Neural cell (in vitro differentiated cells): Measurements from ENCODE around the gene PGAP3. TPM values are rescaled to one million over a fixed set of nuclear protein-coding genes. Genes with fewer than 3 reads are reported as not detected.
A peak's percentile ranks its signal among the peaks of the same experiment; 100 is the strongest.

Experiments used
- H2AFZ ChIP-seq: fragments of 200-600, 300-800 bp; sonication (generic), shearing (Covaris generic); 2 replicates; pipeline ENCODE4 v1.6.0; 2014; ENCODE audit warnings: low read depth, mild to moderate bottlenecking, antibody characterized with exemption, low read length, moderate library complexity
- H3F3A ChIP-seq: fragments of 200-600 bp; shearing (Covaris generic); 2 replicates; pipeline ENCODE4 v1.6.1; 2016; ENCODE audit warnings: mild to moderate bottlenecking, moderate library complexity, mixed read lengths, antibody characterized with exemption, low read length; ENCODE audit not compliant: insufficient read depth, poor library complexity, severe bottlenecking
- H3K27ac ChIP-seq: fragments of 200-600, 300-800 bp; sonication (generic), shearing (Covaris generic); 2 replicates; pipeline ENCODE4 v1.5.1; 2014; ENCODE audit warnings: mild to moderate bottlenecking, low read length, moderate library complexity
- H3K27me3 ChIP-seq: fragments of 300-800, 200-600 bp; sonication (generic), shearing (Covaris generic); 2 replicates; pipeline ENCODE4 v1.6.0; 2014; ENCODE audit warnings: mild to moderate bottlenecking, low read depth, low read length, moderate library complexity; ENCODE audit not compliant: insufficient read depth
- H3K36me3 ChIP-seq: fragments of 300-800, 200-600 bp; sonication (generic), shearing (Covaris generic); 2 replicates; pipeline ENCODE4 v1.5.1; 2014; ENCODE audit warnings: mild to moderate bottlenecking, antibody characterized with exemption, low read length, moderate library complexity; ENCODE audit not compliant: insufficient read depth
- H3K4me2 ChIP-seq: fragments of 300-800, 200-600 bp; sonication (generic), shearing (Covaris generic); 2 replicates; pipeline ENCODE4 v1.6.0; 2014; ENCODE audit warnings: mild to moderate bottlenecking, low read length
- H3K4me3 ChIP-seq: fragments of 300-800, 200-600 bp; sonication (generic), shearing (Covaris generic); 2 replicates; pipeline ENCODE4 v1.5.1; 2014; ENCODE audit warnings: mild to moderate bottlenecking, low read length, moderate library complexity
- H3K79me2 ChIP-seq: fragments of 200-600 bp; shearing (Covaris generic); replicated peaks from 2 replicates; pipeline ENCODE4 v1.6.0; 2014; ENCODE audit warnings: mild to moderate bottlenecking, low read length, moderate library complexity; ENCODE audit not compliant: insufficient read depth
- H3K9ac ChIP-seq: fragments of 300-800, 200-600 bp; sonication (generic), shearing (Covaris generic); 2 replicates; pipeline ENCODE4 v1.6.1; 2016; ENCODE audit warnings: mild to moderate bottlenecking, low read length, mixed read lengths
- H3K9me2 ChIP-seq: fragments of 200-600 bp; shearing (Covaris generic); 2 replicates; pipeline ENCODE4 v1.6.1; 2016; ENCODE audit warnings: mild to moderate bottlenecking, low read length, mixed read lengths; ENCODE audit not compliant: insufficient read depth
- H3K9me3 ChIP-seq: fragments of 200-600, 300-800 bp; sonication (generic), shearing (Covaris generic); 2 replicates; pipeline ENCODE4 v1.6.1; 2016; ENCODE audit warnings: mild to moderate bottlenecking, mixed run types, low read length, moderate library complexity, mixed read lengths
- H4K20me1 ChIP-seq: fragments of 200-600 bp; shearing (Covaris generic); 2 replicates; pipeline ENCODE4 v1.6.1; 2016; ENCODE audit warnings: mild to moderate bottlenecking, mixed run types; ENCODE audit not compliant: insufficient read depth
- CTCF ChIP-seq: fragments of 450-650 bp; IDR thresholded peaks from 2 replicates; pipeline ENCODE4 v1.5.1; 2014; ENCODE audit warnings: antibody characterized with exemption, mild to moderate bottlenecking, moderate library complexity; ENCODE audit not compliant: poor library complexity, severe bottlenecking
- EP300 ChIP-seq: fragments of 450-650 bp; conservative IDR thresholded peaks from 2 replicates; pipeline ENCODE4 v1.6.1; 2014; ENCODE audit warnings: antibody characterized with exemption, mild to moderate bottlenecking, moderate library complexity; ENCODE audit not compliant: poor library complexity, severe bottlenecking
- EZH2 ChIP-seq: fragments of 200-600, 300-800 bp; shearing (Covaris generic), sonication (generic); IDR thresholded peaks from 2 replicates; pipeline ENCODE4 v1.6.1; 2014; ENCODE audit warnings: antibody characterized with exemption, low read length, borderline replicate concordance, mild to moderate bottlenecking; ENCODE audit not compliant: insufficient read depth, poor library complexity, severe bottlenecking
- POLR2AphosphoS5 ChIP-seq: IDR thresholded peaks from 2 replicates; pipeline ENCODE4 v1.6.1; 2012
- RAD21 ChIP-seq: fragments of 450-650 bp; conservative IDR thresholded peaks from 2 replicates; pipeline ENCODE4 v1.6.1; 2014; ENCODE audit warnings: antibody characterized with exemption, mild to moderate bottlenecking, moderate library complexity
- REST ChIP-seq: IDR thresholded peaks from 2 replicates; pipeline ENCODE4 v1.6.1; 2012; ENCODE audit warnings: borderline replicate concordance
- SMC3 ChIP-seq: fragments of 450-650 bp; conservative IDR thresholded peaks from 2 replicates; pipeline ENCODE4 v1.6.1; 2014; ENCODE audit warnings: antibody characterized with exemption, mild to moderate bottlenecking, moderate library complexity; ENCODE audit not compliant: poor library complexity
- TAF1 ChIP-seq: IDR thresholded peaks from 2 replicates; pipeline ENCODE4 v1.6.1; 2012; ENCODE audit warnings: low read depth
- polyA plus RNA-seq: library from polyadenylated mRNA; depleted of rRNA; stranded (reverse); fragments of >200 nt; gene quantifications from 2 replicates; pipeline ENCODE4 v1.2.3, GENCODE V29; 2014

Gene PGAP3
- polyA plus RNA-seq, 1 donor from 2014 or later = 27.2 TPM

GRCh38 chr17:39694593-39694992 is 6.7 kb upstream of the PGAP3 start:
- no peak overlapping the region for H3K9ac ChIP-seq
- H3K4me2 ChIP-seq = no peak overlapping the region

GRCh38 chr17:39688945-39689344 is 1.1 kb upstream of the PGAP3 start:
- H2AFZ ChIP-seq = peak overlapping the region; percentile 99
- no peaks in the 10 kb centered on the region for H3K27me3 ChIP-seq
- peak overlapping the region; percentile 90 for H3K4me2 ChIP-seq
- no peaks in the 10 kb centered on the region for H4K20me1 ChIP-seq
- no peaks in the 10 kb centered on the region for H3K79me2 ChIP-seq
- H3K9ac ChIP-seq = peak overlapping the region; percentile 87
- peak overlapping the region; percentile 80 for H3K4me3 ChIP-seq
- no peaks in the 10 kb centered on the region for H3K9me3 ChIP-seq
- H3F3A ChIP-seq = no peaks in the 10 kb centered on the region
- no peaks in the 10 kb centered on the region for H3K9me2 ChIP-seq
- H3K36me3 ChIP-seq = no peaks in the 10 kb centered on the region
- peak overlapping the region; percentile 96 for H3K27ac ChIP-seq
- no peak for TF ChIP-seq EP300
- no peak for TF ChIP-seq RAD21
- TF ChIP-seq SMC3 = no peak
- no peak for TF ChIP-seq POLR2AphosphoS5
- TF ChIP-seq CTCF = no peak
- TF ChIP-seq EZH2 = no peak
- TF ChIP-seq REST = no peak

More at GRCh38 chr17:39694593-39694992, 6.7 kb upstream of the PGAP3 start:
- H3K27ac ChIP-seq = no peak overlapping the region
- no peak overlapping the region for H2AFZ ChIP-seq
- no peak for TF ChIP-seq REST
- no peak for TF ChIP-seq CTCF
- no peak for TF ChIP-seq RAD21
- TF ChIP-seq TAF1 = no peak
- TF ChIP-seq EP300 = no peak
- no peak for TF ChIP-seq POLR2AphosphoS5
- TF ChIP-seq EZH2 = no peak
- H3K9me3 ChIP-seq = no peaks in the 10 kb centered on the region
- no peaks in the 10 kb centered on the region for H3F3A ChIP-seq
- no peaks in the 10 kb centered on the region for H3K36me3 ChIP-seq
- no peaks in the 10 kb centered on the region for H3K9me2 ChIP-seq
- H3K79me2 ChIP-seq = no peaks in the 10 kb centered on the region
- peaks cover 4% of the 10 kb centered on the region for H3K27me3 ChIP-seq
- no peak overlapping the region for H3K4me3 ChIP-seq
- no peaks in the 10 kb centered on the region for H4K20me1 ChIP-seq
